SK-N-MC (cell line): Measurements from ENCODE around the gene LRPAP1.

Experiments used
- EZH2 ChIP-seq: fragments of 200-600 bp; sonication (generic); IDR thresholded peaks from one replicate; pipeline ENCODE4 v1.6.1; 2017; ENCODE audit warnings: antibody characterized with exemption
- FOXP2 ChIP-seq: optimal IDR thresholded peaks from 2 replicates; pipeline ENCODE3; 2011; ENCODE audit warnings: mild to moderate bottlenecking, moderate library complexity; ENCODE audit not compliant: insufficient read depth; ENCODE audit errors: extremely low read length, control extremely low read depth
- POLR2AphosphoS5 ChIP-seq: IDR thresholded peaks from 2 replicates; pipeline ENCODE4 v1.6.1; 2012; ENCODE audit warnings: mild to moderate bottlenecking, low read depth, low read length, borderline replicate concordance

DNA sequence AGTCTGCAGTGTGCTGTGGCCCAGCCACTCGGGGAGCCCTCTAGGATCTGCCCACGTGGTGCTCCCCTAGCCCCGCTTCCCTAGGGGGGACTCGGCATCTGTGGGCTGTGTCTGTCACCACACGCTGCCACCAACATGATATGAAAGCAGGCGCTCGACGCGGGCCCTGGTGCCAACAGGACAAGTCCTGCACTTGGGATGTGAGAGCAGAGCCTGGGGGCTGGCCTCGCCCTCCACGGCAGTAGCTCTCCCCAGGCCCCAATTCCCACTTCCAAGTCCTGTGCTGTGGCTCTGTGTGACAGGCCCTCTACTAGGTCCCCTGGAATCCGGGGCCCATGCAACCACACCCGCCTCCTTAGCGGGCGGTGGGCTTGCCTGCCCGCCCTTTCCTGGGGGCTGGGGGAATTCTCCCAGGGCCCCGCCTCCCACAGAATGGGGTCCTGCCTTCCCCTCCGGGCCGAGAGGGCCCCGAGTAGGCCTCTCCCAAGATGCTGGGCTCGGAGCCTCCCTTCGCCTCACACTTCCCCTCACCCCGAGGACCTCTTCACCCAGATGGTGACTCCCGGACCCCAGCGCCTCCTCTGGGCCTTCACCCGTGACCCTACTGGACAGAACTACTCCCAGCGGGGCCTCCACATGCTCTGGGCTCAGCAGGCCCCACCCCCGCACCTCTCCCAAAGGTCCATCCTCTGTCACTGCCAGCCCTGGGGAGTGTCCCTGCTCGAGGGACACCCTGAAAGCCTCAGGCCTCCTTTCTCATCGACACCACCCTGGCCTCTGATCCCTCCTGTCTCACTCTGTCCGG is 11.2 kb downstream of the LRPAP1 start:
- no peak for TF ChIP-seq POLR2AphosphoS5
- no peak for TF ChIP-seq EZH2
- TF ChIP-seq FOXP2: no peak
